Measurements from ENCODE around the gene SORBS1. TPM values are rescaled to one million over a fixed set of nuclear protein-coding genes. Genes with fewer than 3 reads are reported as not detected.

SORBS1 gene
- polyA plus RNA-seq, 1 experiment, result 0.40 TPM

DNA sequence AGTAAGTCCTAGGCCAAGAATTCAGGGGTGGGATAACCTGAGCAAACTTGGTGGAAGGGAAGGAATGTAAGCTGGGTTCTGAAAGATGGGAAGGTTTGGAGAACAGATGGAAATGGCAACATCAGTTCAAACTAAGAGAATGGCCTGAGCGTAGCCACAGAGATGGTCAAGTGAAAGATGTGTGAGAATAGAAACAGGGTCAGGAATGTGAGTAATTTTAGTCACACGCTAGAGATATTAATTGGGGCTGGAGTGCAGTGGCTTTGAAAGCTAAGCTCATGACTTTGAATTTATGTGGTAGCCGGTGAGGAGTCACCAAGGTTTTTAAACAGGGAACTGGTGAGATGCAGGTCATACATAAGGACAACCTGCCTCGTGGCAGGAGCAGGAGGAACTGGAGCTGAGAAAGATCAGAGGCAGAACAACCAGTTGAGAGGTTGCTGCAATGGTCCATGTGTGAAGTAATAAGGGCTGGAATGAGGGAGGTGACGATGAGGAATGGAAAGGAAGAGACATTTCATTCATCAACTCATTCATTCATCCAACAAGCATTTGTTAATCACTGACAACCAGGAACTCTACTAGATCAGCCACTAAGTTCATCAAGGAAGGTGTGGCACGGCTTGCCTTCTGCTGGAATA lies 12.9 kb upstream of the SORBS1 start:
- ChIA-PET POLR2A (no interaction called here), CTCF (interaction anchor here (1.2 kb wide), 1 partner anchor 129 kb away, joined by 3 read pairs; no protein-coding TSS in a partner anchor)
- peaks cover 9% of the 10 kb centered on the region for H3K27me3 ChIP-seq (ENCODE audit: control insufficient read depth, insufficient read depth, low read length)
- H3K9me3 ChIP-seq (ENCODE audit: control insufficient read depth, insufficient read depth, low read length), result no peaks in the 10 kb centered on the region
- H3K4me3 ChIP-seq (ENCODE audit: low read depth, low read length), result no peak overlapping the region
- no peak for DNase-seq (ENCODE audit: low read depth, low spot score)
- no peak overlapping the region for H3K27ac ChIP-seq (ENCODE audit: low read depth, low read length)
- no peak for TF ChIP-seq CTCF (IDR thresholded peaks at IDR 0.05; ENCODE audit: low read depth, low read length)

DNA sequence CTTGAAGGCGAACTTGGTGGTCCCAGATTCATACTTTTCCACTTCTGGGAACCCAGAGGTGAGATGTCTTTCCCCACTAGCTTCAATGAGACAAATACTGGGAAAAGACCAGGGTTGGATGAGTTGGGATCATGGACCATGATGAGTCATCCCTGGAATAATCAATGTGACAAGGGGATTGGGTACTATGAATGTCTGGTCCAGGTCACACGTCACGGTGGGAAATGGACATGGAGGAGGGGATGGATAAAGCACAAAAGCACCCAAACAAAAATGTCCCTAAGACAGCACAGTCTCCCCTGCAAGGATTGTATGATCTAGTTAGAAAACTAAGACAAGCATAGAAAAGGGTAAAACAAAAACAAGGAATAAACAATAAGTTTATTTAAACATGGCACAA lies 12.4 kb upstream of the SORBS1 start:
- ChIA-PET CTCF (no interaction called here), POLR2A (no interaction called here)
- no peak for DNase-seq (ENCODE audit: low read depth, low spot score)
- Histone ChIP-seq H3K4me3 (ENCODE audit: low read depth, low read length) (no peak overlapping the region), H3K27ac (ENCODE audit: low read depth, low read length) (no peak overlapping the region), H3K9me3 (ENCODE audit: control insufficient read depth, insufficient read depth, low read length) (no peaks in the 10 kb centered on the region), H3K27me3 (ENCODE audit: control insufficient read depth, insufficient read depth, low read length) (peaks cover 9% of the 10 kb centered on the region)
- no peak for TF ChIP-seq CTCF (IDR thresholded peaks at IDR 0.05; ENCODE audit: low read depth, low read length)

GRCh38 chr10:95572131-95572820 lies 11.1 kb upstream of the SORBS1 start:
- no peak overlapping the region for H3K27ac ChIP-seq (ENCODE audit: low read depth, low read length)
- H3K27me3 ChIP-seq (ENCODE audit: control insufficient read depth, insufficient read depth, low read length), result peaks cover 9% of the 10 kb centered on the region
- TF ChIP-seq CTCF (IDR thresholded peaks at IDR 0.05; ENCODE audit: low read depth, low read length), result no peak
- POLR2A ChIA-PET, result no interaction called here
- DNase-seq (ENCODE audit: low read depth, low spot score), result no peak
- no peak overlapping the region for H3K4me3 ChIP-seq (ENCODE audit: low read depth, low read length)
- CTCF ChIA-PET, result no interaction called here
- no peaks in the 10 kb centered on the region for H3K9me3 ChIP-seq (ENCODE audit: control insufficient read depth, insufficient read depth, low read length)

- no peak for TF ChIP-seq CTCF (IDR thresholded peaks at IDR 0.05; ENCODE audit: low read depth, low read length)
- CTCF ChIA-PET, result no interaction called here
- Histone ChIP-seq H3K4me3 (ENCODE audit: low read depth, low read length) (no peak overlapping the region), H3K9me3 (ENCODE audit: control insufficient read depth, insufficient read depth, low read length) (no peaks in the 10 kb centered on the region), H3K27ac (ENCODE audit: low read depth, low read length) (no peak overlapping the region), H3K27me3 (ENCODE audit: control insufficient read depth, insufficient read depth, low read length) (peaks cover 9% of the 10 kb centered on the region)
- POLR2A ChIA-PET, result no interaction called here
- DNase-seq (ENCODE audit: low read depth, low spot score), result no peak
Observed at GRCh38 chr10:95571390-95571789, 10.2 kb upstream of the SORBS1 start.

DNA sequence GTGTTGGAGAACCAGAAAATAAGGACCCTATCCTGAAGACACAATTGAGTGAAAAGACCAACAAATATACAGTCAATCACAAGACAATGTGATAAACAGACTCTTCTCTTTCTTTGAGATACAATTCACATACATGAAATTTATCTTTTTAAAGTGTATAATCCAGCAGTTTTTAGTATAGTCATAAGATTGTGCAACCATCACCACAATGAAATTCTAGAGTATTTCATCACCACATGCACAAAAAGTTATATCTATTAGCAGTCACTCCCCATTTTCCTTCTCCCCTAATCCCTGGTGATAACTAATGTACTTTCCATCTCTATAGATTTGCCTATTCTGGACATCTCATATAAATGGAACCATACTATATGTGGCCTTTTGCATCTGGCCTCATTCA lies 8.2 kb upstream of the SORBS1 start:
- no peak for TF ChIP-seq CTCF (IDR thresholded peaks at IDR 0.05; ENCODE audit: low read depth, low read length)
- no peaks in the 10 kb centered on the region for H3K9me3 ChIP-seq (ENCODE audit: control insufficient read depth, insufficient read depth, low read length)
- CTCF ChIA-PET, result no interaction called here
- no peak overlapping the region for H3K27ac ChIP-seq (ENCODE audit: low read depth, low read length)
- POLR2A ChIA-PET, result no interaction called here
- H3K4me3 ChIP-seq (ENCODE audit: low read depth, low read length), result no peak overlapping the region
- H3K27me3 ChIP-seq (ENCODE audit: control insufficient read depth, insufficient read depth, low read length), result peaks cover 11% of the 10 kb centered on the region
- no peak for DNase-seq (ENCODE audit: low read depth, low spot score)
